ENCODE measurements around the gene ZNF254.
"Not testable (repeated sequence)": the region's sequence is repeated elsewhere in the genome, so short reads cannot be mapped to it uniquely, and the experiment has no call there.

The ZNF254 gene

GRCh38 chr19:24086974-24087595, at the start of gene ZNF254:
TSS of gene ZNF254 (plus strand) at chr19:24087187. CDS start at chr19:24087308, 121 bp downstream.
- DNase-seq, result peak; percentile 64

- DNase-seq, result no peak
These were observed 46.4 kb upstream of the ZNF254 start for GRCh38 chr19:24040621-24041020.

- not testable (repeated sequence) for DNase-seq
These were observed 45.7 kb upstream of the ZNF254 start for GRCh38 chr19:24041326-24041725.

GRCh38 chr19:24046550-24046949, 40.4 kb upstream of the ZNF254 start:
- no peak for DNase-seq

- no peak for DNase-seq
These were observed 38.7 kb upstream of the ZNF254 start for GRCh38 chr19:24048261-24048660.

- DNase-seq, result no peak
These were observed 37.5 kb upstream of the ZNF254 start for GRCh38 chr19:24049537-24049936.

GRCh38 chr19:24051516-24051915, 35.5 kb upstream of the ZNF254 start:
- no peak for DNase-seq

GRCh38 chr19:24052811-24053210, 34.2 kb upstream of the ZNF254 start:
- DNase-seq, result no peak

- no peak for DNase-seq
These were observed 33.4 kb upstream of the ZNF254 start for GRCh38 chr19:24053601-24054000.

GRCh38 chr19:24054044-24054935, 32.7 kb upstream of the ZNF254 start:
- no peak for DNase-seq

GRCh38 chr19:24055548-24055947, 31.4 kb upstream of the ZNF254 start:
- no peak for DNase-seq

- DNase-seq, result no peak
These were observed 29.8 kb upstream of the ZNF254 start for GRCh38 chr19:24057144-24057543.

GRCh38 chr19:24059563-24060295, 27.3 kb upstream of the ZNF254 start:
- no peak for DNase-seq

- DNase-seq, result no peak
These were observed 26.2 kb upstream of the ZNF254 start for GRCh38 chr19:24060687-24061356.

- no peak for DNase-seq
These were observed 24.8 kb upstream of the ZNF254 start for GRCh38 chr19:24062190-24062589.

GRCh38 chr19:24063295-24063694, 23.7 kb upstream of the ZNF254 start:
- DNase-seq, result no peak

GRCh38 chr19:24064175-24064574, 22.8 kb upstream of the ZNF254 start:
- no peak for DNase-seq

GRCh38 chr19:24065243-24065642, 21.7 kb upstream of the ZNF254 start:
- no peak for DNase-seq

- no peak for DNase-seq
These were observed 21.0 kb upstream of the ZNF254 start for GRCh38 chr19:24065865-24066604.

- DNase-seq, result no peak
These were observed 16.9 kb upstream of the ZNF254 start for GRCh38 chr19:24069905-24070657.

GRCh38 chr19:24071078-24071477, 15.9 kb upstream of the ZNF254 start:
- no peak for DNase-seq

- DNase-seq, result no peak
These were observed 14.3 kb upstream of the ZNF254 start for GRCh38 chr19:24072720-24073119.
